Trophoblast cell (in vitro differentiated cells and primary cell): ENCODE results near the gene EHMT1.

Experiments used
- DNase-seq, 2 donors: peaks; one replicate each; pipeline ENCODE4 v3.0.0-alpha.2; 2016
- H2AFZ ChIP-seq: 2 replicates; pipeline ENCODE4 v1.6.1; 2013; ENCODE audit warnings: low read length, moderate library complexity, mild to moderate bottlenecking; ENCODE audit not compliant: insufficient read depth, poor library complexity
- H2AK5ac ChIP-seq: 2 replicates; pipeline ENCODE4 v1.6.1; 2013; ENCODE audit warnings: mild to moderate bottlenecking, low read length
- H2BK120ac ChIP-seq: 2 replicates; pipeline ENCODE4 v1.6.1; 2013; ENCODE audit warnings: low read length, mild to moderate bottlenecking, moderate library complexity; ENCODE audit not compliant: insufficient read depth, poor library complexity
- H2BK12ac ChIP-seq: 2 replicates; pipeline ENCODE4 v1.6.1; 2013; ENCODE audit warnings: mild to moderate bottlenecking, low read length, moderate library complexity
- H2BK5ac ChIP-seq: 2 replicates; pipeline ENCODE4 v1.6.1; 2013; ENCODE audit warnings: low read length, low read depth, moderate library complexity, mild to moderate bottlenecking; ENCODE audit not compliant: poor library complexity
- H3K14ac ChIP-seq: 2 replicates; pipeline ENCODE4 v1.6.1; 2013; ENCODE audit warnings: mild to moderate bottlenecking, low read length
- H3K18ac ChIP-seq: 2 replicates; pipeline ENCODE4 v1.6.1; 2013; ENCODE audit warnings: mild to moderate bottlenecking, low read length
- H3K23ac ChIP-seq: 2 replicates; pipeline ENCODE4 v1.6.1; 2013; ENCODE audit warnings: low read length
- H3K27ac ChIP-seq: 2 replicates; pipeline ENCODE4 v1.5.1; 2013; ENCODE audit warnings: low read depth, mild to moderate bottlenecking, inconsistent platforms, low read length, moderate library complexity
- H3K27me3 ChIP-seq: 2 replicates; pipeline ENCODE4 v1.6.1; 2013; ENCODE audit warnings: inconsistent platforms, mild to moderate bottlenecking, low read length, moderate library complexity; ENCODE audit not compliant: insufficient read depth
- H3K36me3 ChIP-seq, 2 experiments: 1 replicate in 1 of 2; 2 replicates in 1 of 2; pipeline ENCODE4 v1.6.1; 2013; ENCODE audit warnings: low read length in 2 of 2, mild to moderate bottlenecking in 2 of 2, moderate library complexity in 1 of 2; ENCODE audit not compliant: insufficient read depth in 2 of 2, control insufficient read depth in 1 of 2
- H3K4ac ChIP-seq: 2 replicates; pipeline ENCODE4 v1.6.1; 2013; ENCODE audit warnings: low read depth, mild to moderate bottlenecking, low read length, moderate library complexity
- H3K4me1 ChIP-seq, 2 experiments: 1 replicate in 1 of 2; 2 replicates in 1 of 2; pipeline ENCODE4 v1.6.1; 2013; ENCODE audit warnings: low read length in 2 of 2, mild to moderate bottlenecking in 2 of 2, moderate library complexity in 1 of 2; ENCODE audit not compliant: insufficient read depth in 2 of 2, control insufficient read depth in 1 of 2
- H3K4me2 ChIP-seq: 2 replicates; pipeline ENCODE4 v1.6.1; 2013; ENCODE audit warnings: inconsistent platforms, mild to moderate bottlenecking, low read length, moderate library complexity
- H3K4me3 ChIP-seq: 2 replicates; pipeline ENCODE4 v1.5.1; 2013; ENCODE audit warnings: mild to moderate bottlenecking, low read depth, low read length, inconsistent platforms
- H3K79me1 ChIP-seq: one replicate; pipeline ENCODE4 v1.6.1; 2013; ENCODE audit warnings: low read length
- H3K79me2 ChIP-seq: 2 replicates; pipeline ENCODE4 v1.6.1; 2013; ENCODE audit warnings: low read length, mild to moderate bottlenecking; ENCODE audit not compliant: control insufficient read depth, insufficient read depth, poor library complexity
- H3K9ac ChIP-seq: 2 replicates; pipeline ENCODE4 v1.6.1; 2013; ENCODE audit warnings: mild to moderate bottlenecking, low read length
- H3K9me3 ChIP-seq: 2 replicates; pipeline ENCODE4 v1.6.1; 2013; ENCODE audit warnings: low read depth, mild to moderate bottlenecking, control low read depth, inconsistent platforms, low read length; ENCODE audit not compliant: insufficient read depth
- H4K12ac ChIP-seq: 2 replicates; pipeline ENCODE4 v1.6.1; 2013; ENCODE audit warnings: low read depth, mild to moderate bottlenecking, low read length, moderate library complexity
- H4K8ac ChIP-seq: 2 replicates; pipeline ENCODE4 v1.6.1; 2013; ENCODE audit warnings: low read depth, mild to moderate bottlenecking, low read length, moderate library complexity
- H4K91ac ChIP-seq: one replicate; pipeline ENCODE4 v1.6.1; 2013; ENCODE audit warnings: low read depth, mild to moderate bottlenecking, low read length, moderate library complexity
- WGBS: extraction: QIAGEN DNeasy Blood & Tissue Kit; methylation state at CpG from one replicate; pipeline ENCODE4 v1.1.7; 2013; ENCODE audit warnings: missing lambda C conversion rate; ENCODE audit not compliant: insufficient read length, insufficient coverage; ENCODE audit errors: extremely low coverage; 5-methylcytosine and 5-hydroxymethylcytosine counted together

The EHMT1 gene

DNA sequence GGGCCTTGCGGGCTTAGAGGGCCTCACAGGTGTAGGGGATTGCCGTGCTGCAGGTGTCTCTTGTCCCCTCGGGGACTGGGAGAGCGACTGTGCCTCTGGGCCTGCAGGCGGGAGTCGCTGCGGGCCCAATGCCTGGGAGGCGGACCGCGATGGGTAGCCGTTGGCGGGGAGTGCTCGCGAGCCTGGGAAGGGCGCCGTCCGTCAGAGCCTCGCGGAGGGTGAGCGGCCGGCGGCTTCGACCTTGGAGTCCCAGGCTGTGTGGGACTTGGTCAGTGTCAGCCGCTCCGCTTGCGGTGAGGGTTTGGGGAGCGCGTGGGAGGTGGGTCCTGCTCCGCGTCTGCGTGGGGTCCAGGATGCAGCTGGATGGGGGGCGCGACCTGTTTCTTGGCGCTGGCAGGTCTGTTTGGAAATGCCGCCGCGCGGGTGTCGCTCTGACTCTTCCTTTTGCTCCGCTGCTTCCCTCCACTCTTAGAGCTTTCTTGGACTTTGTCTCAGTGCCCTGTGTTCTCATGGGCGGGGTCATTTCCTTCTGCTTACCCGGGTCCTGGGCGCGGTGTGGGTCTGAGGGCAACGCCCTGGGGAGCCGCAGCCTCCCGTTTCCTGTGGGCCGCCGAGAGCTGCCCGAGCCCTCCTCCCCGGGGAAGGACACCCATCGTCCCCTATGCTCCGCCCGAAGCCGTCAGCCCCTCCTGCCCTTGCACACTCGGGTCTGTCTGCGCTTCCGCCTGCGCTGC lies 169.9 kb downstream of the EHMT1 start:
- no peak for DNase-seq
- Histone ChIP-seq H3K27me3 (no peaks in the 10 kb centered on the region), H4K91ac (no peak overlapping the region), H2BK5ac (no peak overlapping the region), H3K4me1 (peaks cover 9 to 12% of the 10 kb centered on the region in 2 experiments), H4K12ac (no peak overlapping the region), H3K23ac (no peak overlapping the region), H3K4me3 (no peak overlapping the region), H3K9me3 (peaks cover 2% of the 10 kb centered on the region), H3K14ac (no peak overlapping the region), H3K9ac (no peak overlapping the region), H3K4ac (no peak overlapping the region), H3K4me2 (no peak overlapping the region), H3K18ac (no peak overlapping the region), H2BK12ac (no peak overlapping the region), H3K27ac (no peak overlapping the region), H4K8ac (no peak overlapping the region), H3K79me2 (no peaks in the 10 kb centered on the region), H2AK5ac (no peak overlapping the region), H2BK120ac (no peak overlapping the region), H3K79me1 (no peaks in the 10 kb centered on the region), H3K36me3 (peaks cover 29 to 50% of the 10 kb centered on the region in 2 experiments), H2AFZ (no peak overlapping the region)
- no CpG with 5 or more reads among the region's 59 CpGs for WGBS

GRCh38 chr9:137789295-137789895 lies 170.6 kb downstream of the EHMT1 start:
- WGBS: no CpG with 5 or more reads among the region's 20 CpGs

DNA sequence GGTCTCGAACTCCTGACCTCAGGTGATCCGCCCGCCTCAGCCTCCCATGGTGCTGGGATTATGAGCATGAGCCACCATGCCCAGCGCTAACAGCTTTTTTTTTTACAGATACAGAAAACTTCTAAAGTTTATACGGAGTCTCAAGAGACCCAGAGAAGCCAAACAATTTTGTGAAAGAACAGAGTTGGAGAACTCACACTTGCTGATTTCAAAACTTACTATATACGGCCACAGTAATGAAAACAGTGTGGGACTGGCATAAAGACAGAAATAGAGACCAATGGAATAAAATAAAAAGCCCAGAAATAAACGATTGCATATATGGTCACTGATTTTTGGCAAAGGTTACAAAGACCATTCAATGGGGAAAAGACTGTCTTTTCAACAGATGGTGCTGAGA lies 173.1 kb downstream of the EHMT1 start:
- peaks cover 2% of the 10 kb centered on the region for H3K9me3 ChIP-seq
- H3K4me2 ChIP-seq: no peak overlapping the region
- no peak overlapping the region for H3K14ac ChIP-seq
- no peak overlapping the region for H2BK12ac ChIP-seq
- WGBS: no CpG with 5 or more reads among the region's 7 CpGs
- no peak overlapping the region for H2BK5ac ChIP-seq
- H3K18ac ChIP-seq: no peak overlapping the region
- H3K36me3 ChIP-seq: peaks cover 33 to 44% of the 10 kb centered on the region in 2 experiments
- H4K12ac ChIP-seq: no peak overlapping the region
- no peak overlapping the region for H2AFZ ChIP-seq
- H3K79me1 ChIP-seq: no peaks in the 10 kb centered on the region
- no peaks in the 10 kb centered on the region for H3K4me1 ChIP-seq
- no peak overlapping the region for H3K4ac ChIP-seq
- H2BK120ac ChIP-seq: no peak overlapping the region
- H3K4me3 ChIP-seq: no peak overlapping the region
- no peak for DNase-seq
- no peak overlapping the region for H4K91ac ChIP-seq
- H3K79me2 ChIP-seq: no peaks in the 10 kb centered on the region
- no peak overlapping the region for H3K23ac ChIP-seq
- no peak overlapping the region for H3K9ac ChIP-seq
- no peak overlapping the region for H4K8ac ChIP-seq
- no peak overlapping the region for H2AK5ac ChIP-seq
- no peak overlapping the region for H3K27ac ChIP-seq
- no peaks in the 10 kb centered on the region for H3K27me3 ChIP-seq

More at GRCh38 chr9:137789295-137789895, 170.6 kb downstream of the EHMT1 start:
- H3K4me1 ChIP-seq: peaks cover 9 to 12% of the 10 kb centered on the region in 2 experiments
- H3K9ac ChIP-seq: no peak overlapping the region
- peaks cover 26 to 47% of the 10 kb centered on the region in 2 experiments for H3K36me3 ChIP-seq
- H2BK5ac ChIP-seq: no peak overlapping the region
- no peak overlapping the region for H3K4me2 ChIP-seq
- H4K12ac ChIP-seq: no peak overlapping the region
- no peak overlapping the region for H2AFZ ChIP-seq
- H4K8ac ChIP-seq: no peak overlapping the region
- no peak overlapping the region for H2BK12ac ChIP-seq
- no peaks in the 10 kb centered on the region for H3K27me3 ChIP-seq
- H3K4me3 ChIP-seq: no peak overlapping the region
- no peak overlapping the region for H2AK5ac ChIP-seq
- H2BK120ac ChIP-seq: no peak overlapping the region
- no peak overlapping the region for H3K23ac ChIP-seq
- H3K9me3 ChIP-seq: no peaks in the 10 kb centered on the region
- H3K79me1 ChIP-seq: no peaks in the 10 kb centered on the region
- DNase-seq: no peak
- H3K14ac ChIP-seq: no peak overlapping the region
- no peak overlapping the region for H3K27ac ChIP-seq
- H3K18ac ChIP-seq: no peak overlapping the region
- no peak overlapping the region for H3K4ac ChIP-seq
- H4K91ac ChIP-seq: no peak overlapping the region
- H3K79me2 ChIP-seq: no peaks in the 10 kb centered on the region

DNA sequence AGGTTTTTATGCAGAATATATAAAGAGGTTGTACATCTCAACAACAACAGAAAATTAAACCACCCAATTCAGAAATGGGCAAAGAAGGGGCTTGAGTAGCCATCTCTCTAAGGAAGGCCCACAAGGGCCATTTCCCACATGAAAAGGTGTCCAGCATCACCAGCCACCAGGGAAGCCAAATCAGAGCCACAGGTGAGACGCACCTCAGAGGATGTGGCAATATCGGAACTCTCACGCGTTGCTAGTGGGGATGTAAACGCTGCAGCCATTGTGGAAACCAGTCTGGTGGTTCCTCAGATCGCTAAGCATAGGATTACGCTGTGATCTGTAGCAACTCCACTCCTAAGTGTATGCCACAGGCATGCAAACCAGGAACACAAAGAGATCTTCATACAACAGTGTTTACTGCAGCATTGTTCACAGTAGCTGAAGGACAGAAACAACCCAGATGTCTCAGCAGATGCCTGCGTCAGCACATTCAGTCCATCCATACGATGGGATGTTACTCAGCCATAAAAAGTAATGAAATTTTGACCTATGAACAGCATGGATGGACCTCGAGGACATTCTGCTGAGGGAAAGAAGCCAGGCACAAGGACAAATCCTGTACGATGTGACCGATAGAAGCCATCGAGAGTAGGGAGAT lies 174.5 kb downstream of the EHMT1 start:
- no peak overlapping the region for H3K18ac ChIP-seq

More for the DNA sequence above, 174.5 kb downstream of the EHMT1 start:
- peaks cover 2% of the 10 kb centered on the region for H3K9me3 ChIP-seq
- WGBS: no CpG with 5 or more reads among the region's 13 CpGs
- no peak overlapping the region for H3K27ac ChIP-seq
- no peaks in the 10 kb centered on the region for H3K4me1 ChIP-seq
- no peak for DNase-seq
- no peak overlapping the region for H2AFZ ChIP-seq
- H4K12ac ChIP-seq: no peak overlapping the region
- H3K14ac ChIP-seq: no peak overlapping the region
- no peak overlapping the region for H3K9ac ChIP-seq
- no peak overlapping the region for H4K91ac ChIP-seq
- no peak overlapping the region for H2BK120ac ChIP-seq
- no peak overlapping the region for H4K8ac ChIP-seq
- H2BK12ac ChIP-seq: no peak overlapping the region
- H3K79me2 ChIP-seq: no peaks in the 10 kb centered on the region
- H2AK5ac ChIP-seq: no peak overlapping the region
- H3K4me3 ChIP-seq: no peak overlapping the region
- no peak overlapping the region for H3K23ac ChIP-seq
- H3K27me3 ChIP-seq: no peaks in the 10 kb centered on the region
- no peak overlapping the region for H3K4me2 ChIP-seq
- no peak overlapping the region for H3K4ac ChIP-seq
- peaks cover 33 to 48% of the 10 kb centered on the region in 2 experiments for H3K36me3 ChIP-seq
- H3K79me1 ChIP-seq: no peaks in the 10 kb centered on the region
- H2BK5ac ChIP-seq: no peak overlapping the region
